Esophagus squamous epithelium (tissue), 4 donors: ENCODE results near the gene ZBTB4.

Experiments used
- CTCF ChIP-seq, 6 experiments: fragments of 450-650 bp in 4 of 6; fragments of 200-600 bp in 2 of 6; sonication (generic) in 2 of 6; IDR thresholded peaks; one replicate each; pipeline ENCODE4 v1.5.1; 2016 to 2019; ENCODE audit warnings: antibody characterized with exemption in 6 of 6, mild to moderate bottlenecking in 4 of 6, moderate library complexity in 4 of 6
- POLR2A ChIP-seq, 4 donors: fragments of 450-650 bp; IDR thresholded peaks; one replicate each; pipeline ENCODE4 v1.6.1; 2017; ENCODE audit warnings: antibody characterized with exemption in 4 of 4, mild to moderate bottlenecking in 4 of 4, moderate library complexity in 3 of 4

- TF ChIP-seq CTCF (IDR thresholded peaks at IDR 0.05) = no peak
- no peak for TF ChIP-seq POLR2A (IDR thresholded peaks at IDR 0.05)
Measured at GRCh38 chr17:7466639-7467341, 12.6 kb downstream of the ZBTB4 start.
